PC-9 (cell line): ENCODE data around the gene MMP17. TPM values are rescaled to one million over a fixed set of nuclear protein-coding genes. Genes with fewer than 3 reads are reported as not detected.

Experiments used
- BruUV-seq: library from RNA; stranded (reverse); fragments of 400-500 nt; replicated peaks from 2 replicates; lab custom pipeline; 2021; lab: Mats Ljungman, UMichigan
- CTCF ChIA-PET: fragments of 300-600 bp; sonication (Branson Sonifier 250); formaldehyde crosslinking; loops from one replicate; lab custom pipeline; 2022; ENCODE audit warnings: antibody characterized with exemption; lab: Charles Lee
- POLR2A ChIA-PET: fragments of 300-600 bp; sonication (Branson Sonifier 250); formaldehyde crosslinking; loops from one replicate; lab custom pipeline; 2022; ENCODE audit warnings: antibody characterized with exemption; ENCODE audit not compliant: unreplicated experiment; lab: Charles Lee
- DNase-seq, 2 experiments: peaks; one replicate each; pipeline versions ENCODE4 v3.0.0 to v3.0.0-alpha.2; 2015 to 2022; ENCODE audit warnings: mixed read lengths in 1 of 2
- H2AFZ ChIP-seq: fragments of 200-600 bp; sonication (generic); 2 replicates; pipeline ENCODE4 v1.8.1; 2017; ENCODE audit warnings: antibody characterized with exemption
- H3F3A ChIP-seq: fragments of 200-600 bp; sonication (generic); 2 replicates; pipeline ENCODE4 v1.8.1; 2017; ENCODE audit warnings: antibody characterized with exemption, mild to moderate bottlenecking, low read depth; ENCODE audit not compliant: insufficient read depth
- H3K27ac ChIP-seq: fragments of 200-600 bp; sonication (generic); 2 replicates; pipeline ENCODE4 v1.6.1; 2016; ENCODE audit warnings: mixed run types
- H3K27me3 ChIP-seq: fragments of 200-600 bp; sonication (generic); 2 replicates; pipeline ENCODE4 v1.6.1; 2016; ENCODE audit warnings: low read depth, mixed run types; ENCODE audit not compliant: insufficient read depth
- H3K36me3 ChIP-seq: fragments of 200-600 bp; sonication (generic); 2 replicates; pipeline ENCODE4 v1.6.1; 2016; ENCODE audit warnings: low read depth, mixed run types
- H3K4me1 ChIP-seq: fragments of 200-600 bp; sonication (generic); replicated peaks from 2 replicates; pipeline ENCODE4 v1.6.1; 2016; ENCODE audit warnings: mixed run types; ENCODE audit not compliant: insufficient read depth
- H3K4me2 ChIP-seq: fragments of 200-600 bp; sonication (generic); 2 replicates; pipeline ENCODE4 v1.6.1; 2017; ENCODE audit warnings: mixed run types
- H3K4me3 ChIP-seq: fragments of 200-600 bp; sonication (generic); 2 replicates; pipeline ENCODE4 v1.6.1; 2016; ENCODE audit warnings: mixed run types
- H3K79me2 ChIP-seq: fragments of 200-600 bp; sonication (generic); 2 replicates; pipeline ENCODE4 v1.6.1; 2017; ENCODE audit warnings: low read depth, mixed run types
- H3K9me2 ChIP-seq: fragments of 200-600 bp; sonication (generic); 2 replicates; pipeline ENCODE4 v1.8.1; 2017; ENCODE audit warnings: mild to moderate bottlenecking; ENCODE audit not compliant: insufficient read depth
- H3K9me3 ChIP-seq: fragments of 200-600 bp; sonication (generic); 2 replicates; pipeline ENCODE4 v1.8.1; 2016; ENCODE audit warnings: low read depth; ENCODE audit not compliant: insufficient read depth
- H4K20me1 ChIP-seq: fragments of 200-600 bp; sonication (generic); 2 replicates; pipeline ENCODE4 v1.8.1; 2017; ENCODE audit not compliant: insufficient read depth
- CTCF ChIP-seq: fragments of 200-600 bp; sonication (generic); conservative IDR thresholded peaks from 2 replicates; pipeline ENCODE4 v1.6.1; 2017; ENCODE audit warnings: mixed run types, antibody characterized with exemption, mild to moderate bottlenecking, moderate library complexity
- EZH2 ChIP-seq: fragments of 200-600 bp; sonication (generic); IDR thresholded peaks from 2 replicates; pipeline ENCODE4 v1.8.0; 2017; ENCODE audit warnings: antibody characterized with exemption, low read depth
- intact Hi-C: fragments of 100-400 bp; cut with micrococcal nuclease; formaldehyde crosslinking; loops from one replicate; pipeline ENCODE4 v1.10.0; 2022; ENCODE audit not compliant: unreplicated experiment
- total RNA-seq: library from RNA; stranded (reverse); gene quantifications from 2 replicates; pipeline ENCODE4 v1.2.3, GENCODE V29; 2021

MMP17 gene
- total RNA-seq, 1 experiment from 2014 or later: 3.3 TPM

GRCh38 chr12:131900397-131900796 lies 72.2 kb downstream of the MMP17 start:
- TF ChIP-seq EZH2 (no peak), CTCF (no peak)
- Histone ChIP-seq H3K27me3 (no peaks in the 10 kb centered on the region), H4K20me1 (peaks cover 39% of the 10 kb centered on the region), H3K36me3 (peaks cover 4% of the 10 kb centered on the region; the same call in 1 of the 2 replicates), H3K4me2 (peak overlapping the region; percentile 5), H3K4me3 (no peak overlapping the region), H3K4me1 (peaks cover 15% of the 10 kb centered on the region), H3K79me2 (peaks cover 30% of the 10 kb centered on the region), H3K27ac (no peak overlapping the region), H3K9me2 (no peaks in the 10 kb centered on the region), H2AFZ (no peak overlapping the region), H3F3A (peaks cover 11% of the 10 kb centered on the region; the same call in 1 of the 2 replicates), H3K9me3 (no peaks in the 10 kb centered on the region)
- DNase-seq: peak; percentile 53 to 81
- BruUV-seq: no TSS peak
- intact Hi-C loops: loop anchor here (1.0 kb wide), 1 partner anchor 40 kb away; no protein-coding TSS in a partner anchor
- ChIA-PET CTCF (interaction anchor here (0.5 kb wide), 1 partner anchor 66 kb away, joined by 3 read pairs; no protein-coding TSS in a partner anchor), POLR2A (no interaction called here)

Other genes starting within 250 kb of the MMP17 start
- gene SFSWAP, start 117.3 kb upstream of the MMP17 start, total RNA-seq: 40.7 and 41.9 TPM in 2 replicates
- 50.8 and 70.5 TPM in 2 replicates for gene ULK1, start 66.2 kb downstream of the MMP17 start, total RNA-seq
- gene PUS1, start 100.9 kb downstream of the MMP17 start, total RNA-seq: 36.4 and 37.0 TPM in 2 replicates
- gene EP400, start 121.5 kb downstream of the MMP17 start, total RNA-seq: 45.0 and 50.3 TPM in 2 replicates